ENCODE results near the gene THSD7A. TPM values are rescaled to one million over a fixed set of nuclear protein-coding genes. Genes with fewer than 3 reads are reported as not detected.
A peak's percentile ranks its signal among the peaks of the same experiment; 100 is the strongest.

The THSD7A gene
- total and polyA plus RNA-seq, 10 of the 15 experiments (the other 5 are each of a cell fraction or from before 2014, with no cell fraction given): 0.03 to 0.09 (median 0.03) TPM; not detected in 7

DNA sequence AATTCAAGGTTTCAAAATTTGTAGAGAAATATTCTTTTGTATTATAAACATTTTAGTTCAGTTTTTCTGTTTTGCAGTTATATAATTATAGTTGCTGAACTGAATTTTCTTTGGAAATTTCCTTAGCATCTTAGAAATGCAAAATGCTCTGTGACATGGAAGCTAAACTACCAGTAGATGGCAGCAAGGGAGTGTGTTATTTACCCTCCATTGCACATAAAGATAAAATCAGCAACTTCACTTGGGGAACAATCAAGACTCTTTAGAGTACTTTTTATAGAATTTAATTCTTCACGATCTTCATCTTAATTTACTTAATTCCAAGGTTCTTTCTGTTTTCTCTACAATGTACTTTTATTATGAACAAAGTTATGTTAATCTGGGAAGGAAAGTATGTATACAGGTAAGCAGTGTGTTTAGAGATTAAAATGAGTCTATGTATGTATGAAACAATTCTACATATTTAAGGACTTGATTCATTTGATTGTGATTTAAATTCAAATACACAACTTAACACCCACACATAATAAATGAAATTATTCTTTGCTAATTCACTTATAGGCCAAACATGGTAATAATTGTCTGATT lies 404.2 kb downstream of the THSD7A start (continued):
- TF ChIP-seq ZBTB11 (CRISPR knock-in tag; IDR thresholded peaks at IDR 0.05) (no peak), CHD4 (IDR thresholded peaks at IDR 0.05) (no peak), SIX5 (IDR thresholded peaks at IDR 0.05; ENCODE audit: low read depth, low read length, severe bottlenecking) (no peak), SMC3 (IDR thresholded peaks at IDR 0.05; ENCODE audit: borderline replicate concordance, low read length) (peak; percentile 58; the same call in 1 of the 2 replicates), RAD51 (IDR thresholded peaks at IDR 0.05) (0 out of 2 replicates have a peak, but pooled peaks have one; percentile 12)
- TF ChIP-seq, protein P1, sequence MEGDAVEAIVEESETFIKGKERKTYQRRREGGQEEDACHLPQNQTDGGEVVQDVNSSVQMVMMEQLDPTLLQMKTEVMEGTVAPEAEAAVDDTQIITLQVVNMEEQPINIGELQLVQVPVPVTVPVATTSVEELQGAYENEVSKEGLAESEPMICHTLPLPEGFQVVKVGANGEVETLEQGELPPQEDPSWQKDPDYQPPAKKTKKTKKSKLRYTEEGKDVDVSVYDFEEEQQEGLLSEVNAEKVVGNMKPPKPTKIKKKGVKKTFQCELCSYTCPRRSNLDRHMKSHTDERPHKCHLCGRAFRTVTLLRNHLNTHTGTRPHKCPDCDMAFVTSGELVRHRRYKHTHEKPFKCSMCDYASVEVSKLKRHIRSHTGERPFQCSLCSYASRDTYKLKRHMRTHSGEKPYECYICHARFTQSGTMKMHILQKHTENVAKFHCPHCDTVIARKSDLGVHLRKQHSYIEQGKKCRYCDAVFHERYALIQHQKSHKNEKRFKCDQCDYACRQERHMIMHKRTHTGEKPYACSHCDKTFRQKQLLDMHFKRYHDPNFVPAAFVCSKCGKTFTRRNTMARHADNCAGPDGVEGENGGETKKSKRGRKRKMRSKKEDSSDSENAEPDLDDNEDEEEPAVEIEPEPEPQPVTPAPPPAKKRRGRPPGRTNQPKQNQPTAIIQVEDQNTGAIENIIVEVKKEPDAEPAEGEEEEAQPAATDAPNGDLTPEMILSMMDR (IDR thresholded peaks at IDR 0.05 in 2 of 3, conservative IDR thresholded peaks at IDR 0.05 in 1 of 3; ENCODE audit: control insufficient read depth in 2 of 3, extremely low read depth in 1 of 3, insufficient read depth in 1 of 3, low read depth in 3 of 3, low read length in 3 of 3): peak; percentile 53 to 76 (median 55); a peak in 5 of 6 replicates

DNA sequence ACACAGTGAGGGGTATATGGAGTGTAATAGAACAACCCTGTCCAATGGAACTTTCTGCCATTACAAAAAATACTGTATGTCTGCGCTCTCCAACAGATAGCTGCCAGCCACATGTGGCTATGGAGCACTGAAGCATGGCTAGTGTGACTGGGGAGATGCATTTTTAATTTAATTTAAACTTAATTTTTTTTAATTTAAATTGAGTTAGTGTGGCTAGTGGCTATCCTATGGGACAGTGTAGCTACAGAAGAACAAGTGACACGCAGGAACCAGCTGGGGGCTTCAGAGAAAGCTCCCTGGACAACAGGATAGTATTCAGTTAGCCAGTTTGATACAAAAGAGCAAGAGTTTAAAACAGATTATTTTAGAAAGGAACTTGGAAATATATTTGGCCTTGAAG lies 408.0 kb downstream of the THSD7A start:
- FAIRE-seq (no peak), DNase-seq (ENCODE audit: low read depth, low spot score) (no peak), ATAC-seq (no peak)
- TF ChIP-seq SKIL (IDR thresholded peaks at IDR 0.05; ENCODE audit: low read depth, poor library complexity, severe bottlenecking) (no peak), IKZF2 (IDR thresholded peaks at IDR 0.05) (no peak)
- TF ChIP-seq, protein P2, sequence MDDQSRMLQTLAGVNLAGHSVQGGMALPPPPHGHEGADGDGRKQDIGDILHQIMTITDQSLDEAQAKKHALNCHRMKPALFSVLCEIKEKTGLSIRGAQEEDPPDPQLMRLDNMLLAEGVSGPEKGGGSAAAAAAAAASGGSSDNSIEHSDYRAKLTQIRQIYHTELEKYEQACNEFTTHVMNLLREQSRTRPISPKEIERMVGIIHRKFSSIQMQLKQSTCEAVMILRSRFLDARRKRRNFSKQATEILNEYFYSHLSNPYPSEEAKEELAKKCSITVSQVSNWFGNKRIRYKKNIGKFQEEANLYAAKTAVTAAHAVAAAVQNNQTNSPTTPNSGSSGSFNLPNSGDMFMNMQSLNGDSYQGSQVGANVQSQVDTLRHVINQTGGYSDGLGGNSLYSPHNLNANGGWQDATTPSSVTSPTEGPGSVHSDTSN (IDR thresholded peaks at IDR 0.05; ENCODE audit: insufficient replicate concordance, low read depth, low read length): no peak
- SMC1A ChIA-PET (ENCODE audit: uncharacterized antibody, unreplicated experiment): no interaction called here
- H3K79me2 ChIP-seq (ENCODE audit: control insufficient read depth, insufficient read depth, low read length): no peaks in the 10 kb centered on the region
- no peak overlapping the region for H2AFZ ChIP-seq (ENCODE audit: control insufficient read depth, low read depth, low read length)
- H3K4me2 ChIP-seq (ENCODE audit: control insufficient read depth, insufficient read depth): no peak overlapping the region
- no peaks in the 10 kb centered on the region for H3K27me3 ChIP-seq (replicated peaks in 1 of 2; ENCODE audit: control insufficient read depth in 2 of 2, insufficient read depth in 2 of 2, low read length in 1 of 2)
- CTCF ChIA-PET: no interaction called here
- H3K36me3 ChIP-seq (ENCODE audit: control insufficient read depth in 2 of 2, insufficient read depth in 2 of 2, low read length in 1 of 2): no peaks in the 10 kb centered on the region
- BruUV-seq (replicated peaks): no TSS peak
- no peak overlapping the region for H3K27ac ChIP-seq (ENCODE audit: control insufficient read depth, insufficient read depth)
- no peaks in the 10 kb centered on the region for H4K20me1 ChIP-seq (ENCODE audit: control insufficient read depth, insufficient read depth)
- POLR2A ChIA-PET: no interaction called here
- in situ Hi-C loops (cut with MboI) (no loop called here), intact Hi-C loops (cut with micrococcal nuclease; ENCODE audit: unreplicated experiment) (no loop called here)
- H3K4me1 ChIP-seq (ENCODE audit: control insufficient read depth, insufficient read depth, low read length): no peaks in the 10 kb centered on the region
- no peak overlapping the region for H3K9ac ChIP-seq (ENCODE audit: control insufficient read depth, insufficient read depth, low read length)
- no peaks in the 10 kb centered on the region; the same call in 2 of the 3 replicates for H3K9me3 ChIP-seq (replicated peaks; ENCODE audit: control insufficient read depth, insufficient read depth, low read length)
- WGBS (ENCODE audit: insufficient coverage, insufficient replicate concordance, low lambda C conversion rate, missing lambda C conversion rate): 23% methylated on average over 2 of the region's 2 CpGs
- no peak overlapping the region for H3K4me3 ChIP-seq
- RAD21 ChIA-PET (ENCODE audit: unreplicated experiment): no interaction called here
